Mammary epithelial cell (primary cell): Measurements from ENCODE around the gene RAB38.

Experiments used
- CTCF ChIP-seq, 2 donors: IDR thresholded peaks in 1 of 2; conservative IDR thresholded peaks in 1 of 2; 2 replicates each; pipeline ENCODE4 v1.5.1; 2011 to 2012; ENCODE audit warnings: inconsistent platforms in 2 of 2, low read length in 2 of 2, mild to moderate bottlenecking in 2 of 2, control low read depth in 1 of 2, low read depth in 1 of 2; ENCODE audit not compliant: insufficient read depth in 1 of 2; ENCODE audit errors: extremely low read depth in 1 of 2
- EZH2 ChIP-seq: IDR thresholded peaks from 2 replicates; pipeline ENCODE4 v1.6.1; 2012; ENCODE audit warnings: low read length, inconsistent platforms, borderline replicate concordance

GRCh38 chr11:88203604-88204003, 28.4 kb upstream of the RAB38 start:
- TF ChIP-seq CTCF (conservative IDR thresholded peaks at IDR 0.05 in 1 of 2, IDR thresholded peaks at IDR 0.05 in 1 of 2; ENCODE audit: extremely low read depth in 1 of 2, insufficient read depth in 1 of 2, low read depth in 1 of 2, low read length in 2 of 2) (no peak), EZH2 (no peak)
